Loucy (cell line): Measurements from ENCODE around the gene OTOP1.
"Not testable (repeated sequence)": the region's sequence is repeated elsewhere in the genome, so short reads cannot be mapped to it uniquely, and the experiment has no call there.

Experiments
- H2AFZ ChIP-seq: fragments of 200-600 bp; sonication (generic); 2 replicates; pipeline ENCODE4 v1.6.0; 2016; ENCODE audit warnings: antibody characterized with exemption, mild to moderate bottlenecking, low read length, moderate library complexity
- H3F3A ChIP-seq: fragments of 200-600 bp; 2 replicates; pipeline ENCODE4 v1.6.0; 2016; ENCODE audit warnings: antibody characterized with exemption, low read depth, mild to moderate bottlenecking
- H3K27me3 ChIP-seq: fragments of 200-600 bp; sonication (generic); 2 replicates; pipeline ENCODE4 v1.6.1; 2014; ENCODE audit warnings: low read length, mild to moderate bottlenecking; ENCODE audit not compliant: insufficient read depth, poor library complexity, severe bottlenecking
- H3K36me3 ChIP-seq: fragments of 200-600 bp; sonication (generic); 2 replicates; pipeline ENCODE4 v1.6.1; 2016; ENCODE audit warnings: low read length; ENCODE audit not compliant: insufficient read depth
- H3K4me1 ChIP-seq: fragments of 200-600 bp; sonication (generic); 2 replicates; pipeline ENCODE4 v1.5.1; 2014; ENCODE audit warnings: low read length, mild to moderate bottlenecking; ENCODE audit not compliant: insufficient read depth, poor library complexity, severe bottlenecking
- H3K4me2 ChIP-seq: fragments of 200-600 bp; sonication (generic); 2 replicates; pipeline ENCODE4 v1.6.0; 2014; ENCODE audit warnings: antibody characterized with exemption, low read length, low read depth, mild to moderate bottlenecking; ENCODE audit not compliant: poor library complexity, severe bottlenecking
- H3K4me3 ChIP-seq: fragments of 200-600 bp; sonication (generic); 2 replicates; pipeline ENCODE4 v1.5.1; 2014; ENCODE audit warnings: low read length, mild to moderate bottlenecking, mixed read lengths; ENCODE audit not compliant: poor library complexity, severe bottlenecking
- H3K79me2 ChIP-seq: fragments of 200-600 bp; sonication (generic); 2 replicates; pipeline ENCODE4 v1.6.1; 2014; ENCODE audit warnings: low read length; ENCODE audit not compliant: insufficient read depth
- H3K9ac ChIP-seq: fragments of 200-600 bp; sonication (generic); 2 replicates; pipeline ENCODE4 v1.6.0; 2014; ENCODE audit warnings: mild to moderate bottlenecking, low read depth, low read length, moderate library complexity; ENCODE audit not compliant: poor library complexity, severe bottlenecking
- H3K9me2 ChIP-seq: fragments of 200-600 bp; sonication (generic); replicated peaks from 2 replicates; pipeline ENCODE4 v1.6.1; 2016; ENCODE audit warnings: low read depth, low read length, mixed read lengths
- H3K9me3 ChIP-seq: fragments of 200-600 bp; sonication (generic); 2 replicates; pipeline ENCODE4 v1.6.1; 2014; ENCODE audit warnings: mild to moderate bottlenecking, antibody characterized with exemption, low read length, low read depth; ENCODE audit not compliant: insufficient read depth
- H4K20me1 ChIP-seq: fragments of 200-600 bp; sonication (generic); 2 replicates; pipeline ENCODE4 v1.6.0; 2014; ENCODE audit warnings: antibody characterized with exemption, low read length, mild to moderate bottlenecking; ENCODE audit not compliant: insufficient read depth, poor library complexity, severe bottlenecking
- EZH2phosphoT487 ChIP-seq: fragments of 200-600 bp; IDR thresholded peaks from 2 replicates; pipeline ENCODE4 v1.6.1; 2018; ENCODE audit warnings: antibody characterized with exemption, mild to moderate bottlenecking, moderate library complexity, borderline replicate concordance
- TF ChIP-seq, protein P1 (sequence below): fragments of 200-600 bp; sonication (generic); conservative IDR thresholded peaks from 2 replicates; pipeline ENCODE4 v1.5.1; 2014; ENCODE audit warnings: mild to moderate bottlenecking, antibody characterized with exemption, low read length

OTOP1 gene

GRCh38 chr4:4259484-4260100 is 32.9 kb upstream of the OTOP1 start:
- H3K36me3 ChIP-seq = no peaks in the 10 kb centered on the region
- no peak overlapping the region for H3K4me3 ChIP-seq
- peak overlapping the region; percentile 77 for H2AFZ ChIP-seq
- peak overlapping the region; percentile 40 for H3K9ac ChIP-seq
- H3K9me2 ChIP-seq = no peaks in the 10 kb centered on the region
- TF ChIP-seq, protein P1, sequence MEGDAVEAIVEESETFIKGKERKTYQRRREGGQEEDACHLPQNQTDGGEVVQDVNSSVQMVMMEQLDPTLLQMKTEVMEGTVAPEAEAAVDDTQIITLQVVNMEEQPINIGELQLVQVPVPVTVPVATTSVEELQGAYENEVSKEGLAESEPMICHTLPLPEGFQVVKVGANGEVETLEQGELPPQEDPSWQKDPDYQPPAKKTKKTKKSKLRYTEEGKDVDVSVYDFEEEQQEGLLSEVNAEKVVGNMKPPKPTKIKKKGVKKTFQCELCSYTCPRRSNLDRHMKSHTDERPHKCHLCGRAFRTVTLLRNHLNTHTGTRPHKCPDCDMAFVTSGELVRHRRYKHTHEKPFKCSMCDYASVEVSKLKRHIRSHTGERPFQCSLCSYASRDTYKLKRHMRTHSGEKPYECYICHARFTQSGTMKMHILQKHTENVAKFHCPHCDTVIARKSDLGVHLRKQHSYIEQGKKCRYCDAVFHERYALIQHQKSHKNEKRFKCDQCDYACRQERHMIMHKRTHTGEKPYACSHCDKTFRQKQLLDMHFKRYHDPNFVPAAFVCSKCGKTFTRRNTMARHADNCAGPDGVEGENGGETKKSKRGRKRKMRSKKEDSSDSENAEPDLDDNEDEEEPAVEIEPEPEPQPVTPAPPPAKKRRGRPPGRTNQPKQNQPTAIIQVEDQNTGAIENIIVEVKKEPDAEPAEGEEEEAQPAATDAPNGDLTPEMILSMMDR = no peak
- TF ChIP-seq EZH2phosphoT487 = no peak
- no peaks in the 10 kb centered on the region for H3K4me1 ChIP-seq
- no peak overlapping the region for H3K4me2 ChIP-seq
- H4K20me1 ChIP-seq = no peaks in the 10 kb centered on the region
- H3K9me3 ChIP-seq = no peaks in the 10 kb centered on the region
- H3K79me2 ChIP-seq = no peaks in the 10 kb centered on the region
- H3F3A ChIP-seq = no peaks in the 10 kb centered on the region
- no peaks in the 10 kb centered on the region for H3K27me3 ChIP-seq

GRCh38 chr4:4257705-4258104 is 31.0 kb upstream of the OTOP1 start:
- H3K9me3 ChIP-seq, H3K4me1 ChIP-seq, H3K27me3 ChIP-seq, H3K9ac ChIP-seq, H3K79me2 ChIP-seq, H3K9me2 ChIP-seq, H3K36me3 ChIP-seq, H3F3A ChIP-seq, H3K4me3 ChIP-seq, H3K4me2 ChIP-seq, H2AFZ ChIP-seq, H4K20me1 ChIP-seq: not testable (repeated sequence)

- Histone ChIP-seq H3K4me3 (no peak overlapping the region), H3K4me2 (no peak overlapping the region), H3K4me1 (no peaks in the 10 kb centered on the region), H3K9me3 (no peaks in the 10 kb centered on the region), H3K79me2 (no peaks in the 10 kb centered on the region), H3K9ac (no peak overlapping the region), H2AFZ (no peak overlapping the region; the same call in 1 of the 2 replicates), H3K9me2 (no peaks in the 10 kb centered on the region), H3F3A (no peaks in the 10 kb centered on the region), H3K36me3 (no peaks in the 10 kb centered on the region), H4K20me1 (no peaks in the 10 kb centered on the region), H3K27me3 (no peaks in the 10 kb centered on the region)
- no peak for TF ChIP-seq EZH2phosphoT487
- TF ChIP-seq, protein P1 = no peak
Observed at GRCh38 chr4:4256799-4257198, 30.1 kb upstream of the OTOP1 start.

DNA sequence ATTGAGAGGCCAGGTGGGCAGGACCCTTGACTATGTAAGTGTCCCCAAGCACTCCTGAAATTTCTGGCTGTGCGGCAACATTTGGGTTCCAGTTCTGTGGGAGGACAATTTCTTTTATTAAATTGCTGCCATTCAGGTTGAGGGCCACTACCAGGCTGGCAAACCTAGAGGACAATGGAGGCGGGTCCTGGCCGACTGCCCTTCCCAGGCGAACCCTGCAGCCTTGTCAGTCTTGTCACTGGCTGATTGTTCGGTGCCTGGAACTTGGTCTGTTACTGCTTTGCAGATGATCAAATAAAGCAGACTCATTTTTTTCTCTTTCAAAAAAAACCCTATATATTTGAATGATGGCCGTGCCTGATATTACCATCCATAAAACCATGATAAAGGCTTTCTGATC is 27.9 kb upstream of the OTOP1 start:
- TF ChIP-seq, protein P1 = no peak
- TF ChIP-seq EZH2phosphoT487 = no peak
- Histone ChIP-seq H3F3A (no peaks in the 10 kb centered on the region), H3K9ac (no peak overlapping the region), H3K27me3 (no peaks in the 10 kb centered on the region), H3K79me2 (no peaks in the 10 kb centered on the region), H3K9me2 (no peaks in the 10 kb centered on the region), H3K4me3 (no peak overlapping the region), H3K9me3 (no peaks in the 10 kb centered on the region), H3K4me1 (no peaks in the 10 kb centered on the region), H2AFZ (no peak overlapping the region), H3K36me3 (no peaks in the 10 kb centered on the region), H4K20me1 (no peaks in the 10 kb centered on the region), H3K4me2 (no peak overlapping the region)
